GM12872 (cell line): ENCODE data around the gene SNRPE.

Experiments
- TF ChIP-seq, protein P1 (sequence below): IDR thresholded peaks from 3 replicates; pipeline ENCODE4 v1.5.1; 2011; ENCODE audit warnings: low read depth, mild to moderate bottlenecking, low read length, moderate library complexity; ENCODE audit not compliant: insufficient read depth

The SNRPE gene

DNA sequence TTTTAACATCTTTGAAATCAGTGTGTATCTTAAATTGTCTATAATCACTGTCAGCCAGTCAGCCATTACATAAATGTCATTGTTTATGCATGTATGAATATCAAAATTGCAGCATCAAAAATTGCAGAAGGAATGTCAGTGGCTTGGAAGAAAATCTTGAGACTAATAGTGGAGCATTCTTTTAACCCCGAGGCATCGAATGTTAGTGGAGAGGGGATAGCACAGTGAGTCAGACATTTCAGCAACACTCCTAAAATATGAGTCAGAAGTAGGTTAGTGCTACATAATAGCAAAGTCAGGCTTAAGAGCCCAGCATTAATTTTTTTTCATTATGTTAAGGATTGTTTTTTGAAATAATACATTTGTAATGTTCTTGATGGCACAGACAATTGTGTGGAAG, 45.5 kb downstream of the SNRPE start:
- TF ChIP-seq, protein P1, sequence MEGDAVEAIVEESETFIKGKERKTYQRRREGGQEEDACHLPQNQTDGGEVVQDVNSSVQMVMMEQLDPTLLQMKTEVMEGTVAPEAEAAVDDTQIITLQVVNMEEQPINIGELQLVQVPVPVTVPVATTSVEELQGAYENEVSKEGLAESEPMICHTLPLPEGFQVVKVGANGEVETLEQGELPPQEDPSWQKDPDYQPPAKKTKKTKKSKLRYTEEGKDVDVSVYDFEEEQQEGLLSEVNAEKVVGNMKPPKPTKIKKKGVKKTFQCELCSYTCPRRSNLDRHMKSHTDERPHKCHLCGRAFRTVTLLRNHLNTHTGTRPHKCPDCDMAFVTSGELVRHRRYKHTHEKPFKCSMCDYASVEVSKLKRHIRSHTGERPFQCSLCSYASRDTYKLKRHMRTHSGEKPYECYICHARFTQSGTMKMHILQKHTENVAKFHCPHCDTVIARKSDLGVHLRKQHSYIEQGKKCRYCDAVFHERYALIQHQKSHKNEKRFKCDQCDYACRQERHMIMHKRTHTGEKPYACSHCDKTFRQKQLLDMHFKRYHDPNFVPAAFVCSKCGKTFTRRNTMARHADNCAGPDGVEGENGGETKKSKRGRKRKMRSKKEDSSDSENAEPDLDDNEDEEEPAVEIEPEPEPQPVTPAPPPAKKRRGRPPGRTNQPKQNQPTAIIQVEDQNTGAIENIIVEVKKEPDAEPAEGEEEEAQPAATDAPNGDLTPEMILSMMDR: no peak

DNA sequence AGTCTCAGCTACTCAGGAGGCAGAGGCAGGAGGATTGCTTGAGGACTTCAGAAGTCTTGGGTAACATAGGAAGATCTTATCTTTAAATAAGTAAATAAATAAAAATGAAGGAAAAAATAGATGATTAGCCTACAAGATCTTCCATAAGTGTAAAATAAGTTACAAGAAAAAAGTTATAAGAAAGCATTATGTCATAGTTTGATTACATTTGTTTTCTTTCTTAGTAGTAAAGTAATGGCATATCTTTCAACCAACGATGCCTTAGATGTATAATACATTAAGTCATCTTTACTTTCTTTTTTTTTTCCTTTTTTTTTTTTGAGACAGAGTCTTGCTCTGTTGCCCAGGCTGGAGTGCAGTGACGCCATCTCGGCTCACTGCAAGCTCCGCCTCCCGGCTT, 46.5 kb downstream of the SNRPE start:
- TF ChIP-seq, protein P1: no peak

DNA sequence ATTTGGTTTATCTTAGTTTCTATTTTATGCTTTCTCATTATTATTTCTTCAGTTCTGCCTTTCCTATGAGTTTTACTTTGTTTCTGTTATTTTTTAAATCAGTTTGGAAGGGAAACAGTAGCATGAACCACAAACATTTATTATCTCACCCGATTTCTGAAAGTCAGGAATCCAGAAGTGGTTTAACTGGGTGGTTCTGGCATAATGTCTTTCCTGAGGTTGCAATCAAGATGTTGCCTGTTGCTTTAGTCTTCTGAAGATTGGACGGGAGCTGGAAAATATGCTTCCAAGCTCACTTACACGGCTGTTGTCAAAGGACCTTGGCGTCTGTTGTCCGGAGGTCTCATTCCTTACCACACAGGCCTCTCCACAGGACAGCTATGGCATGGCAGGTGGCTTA, 50.4 kb downstream of the SNRPE start:
- TF ChIP-seq, protein P1: no peak

DNA sequence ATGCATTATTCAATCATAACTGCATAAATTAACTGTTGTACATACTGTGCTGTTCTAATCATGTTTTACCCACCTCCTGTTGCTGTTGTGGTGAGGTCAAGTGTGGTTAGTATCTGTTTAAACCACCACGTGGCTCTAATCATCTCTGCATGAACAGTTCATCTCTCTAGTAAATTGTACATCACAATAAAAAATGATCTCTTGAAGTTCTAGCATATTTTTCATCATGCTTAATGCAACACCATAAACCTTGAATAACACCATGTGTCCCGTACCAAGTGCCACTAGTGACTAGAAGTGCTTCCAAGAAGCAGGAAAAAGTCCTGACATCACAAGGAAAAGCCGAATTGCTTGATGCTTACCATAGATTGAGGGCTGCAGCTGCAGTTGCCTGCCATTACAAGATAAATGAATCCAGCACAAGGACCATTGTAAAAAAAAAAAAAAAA, 51.7 kb downstream of the SNRPE start:
- TF ChIP-seq, protein P1: no peak

DNA sequence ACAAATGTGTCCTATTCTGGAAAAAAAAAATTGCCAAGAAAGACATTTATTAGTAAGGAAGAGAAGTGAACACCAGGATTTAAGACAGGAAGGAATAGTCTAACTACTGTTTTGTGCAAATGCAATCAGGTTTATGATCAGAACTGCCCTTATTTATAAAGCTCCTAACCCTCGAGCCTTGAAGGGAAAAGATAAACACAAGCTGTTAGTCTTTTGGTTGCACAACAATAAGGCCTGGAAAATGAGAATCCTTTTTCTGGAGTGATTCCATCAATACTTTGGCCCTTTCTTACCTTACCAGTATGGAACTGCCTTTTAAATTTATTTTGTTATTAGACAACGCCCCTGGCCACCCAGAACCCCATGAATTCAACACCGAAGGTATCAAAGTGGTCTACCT, 52.9 kb downstream of the SNRPE start:
- TF ChIP-seq, protein P1: no peak

DNA sequence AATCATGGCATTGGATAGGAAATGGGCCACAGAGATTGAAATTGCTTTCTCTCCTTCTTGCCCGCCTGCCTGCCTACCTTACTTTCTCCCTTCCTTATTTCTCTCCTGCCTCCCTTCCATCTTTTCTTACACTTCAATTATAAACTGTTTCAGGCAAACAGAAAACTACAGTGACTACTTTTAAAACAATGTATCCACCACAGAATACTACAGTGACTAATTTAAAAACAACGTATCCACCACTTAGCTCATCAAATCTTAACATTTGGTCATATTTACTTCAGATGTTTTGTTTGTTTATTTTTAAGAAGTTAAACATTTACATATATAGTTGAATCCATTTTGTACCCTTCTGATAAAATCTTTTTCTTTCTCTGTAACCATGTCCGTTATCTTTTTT, 54.4 kb downstream of the SNRPE start:
- TF ChIP-seq, protein P1: no peak

DNA sequence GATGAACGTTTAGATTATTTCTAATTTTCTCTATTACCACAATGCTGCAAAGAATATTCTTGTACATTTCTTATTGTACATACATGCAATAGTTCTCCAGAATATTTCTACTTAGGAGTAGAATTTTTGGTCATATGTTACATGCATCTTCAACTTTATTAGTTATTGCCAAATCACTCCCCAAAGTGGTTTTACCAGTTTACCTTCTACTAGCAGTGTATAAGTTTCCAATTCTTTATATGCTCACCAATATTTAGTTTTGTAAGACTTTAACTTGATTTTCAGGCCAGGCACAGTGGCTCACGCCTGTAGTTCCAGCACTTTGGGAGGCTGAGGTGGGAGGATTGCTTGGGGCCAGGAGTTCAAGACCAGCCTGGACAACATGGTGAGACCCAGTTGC, 55.4 kb downstream of the SNRPE start:
- TF ChIP-seq, protein P1: no peak
